MM.1S (cell line): ENCODE data around the gene EGR2.

Experiments
- DNase-seq: peaks from one replicate; pipeline ENCODE4 v3.0.0-alpha.2; 2015
- H2AFZ ChIP-seq: fragments of 300-600 bp; sonication (generic); 2 replicates; pipeline ENCODE4 v1.6.0; 2016; ENCODE audit warnings: antibody characterized with exemption, low read length
- H3F3A ChIP-seq: fragments of 300-600 bp; sonication (generic); 2 replicates; pipeline ENCODE4 v1.6.1; 2016; ENCODE audit warnings: mild to moderate bottlenecking, antibody characterized with exemption, low read length, moderate library complexity, mixed read lengths; ENCODE audit not compliant: insufficient read depth
- H3K27ac ChIP-seq: fragments of 300-600 bp; sonication (generic); 2 replicates; pipeline ENCODE4 v1.5.1; 2016; ENCODE audit warnings: mild to moderate bottlenecking, low read length
- H3K27me3 ChIP-seq: fragments of 300-600 bp; sonication (generic); replicated peaks from 2 replicates; pipeline ENCODE4 v1.6.0; 2016; ENCODE audit warnings: low read length; ENCODE audit not compliant: insufficient read depth
- H3K36me3 ChIP-seq: fragments of 300-600 bp; sonication (generic); replicated peaks from 2 replicates; pipeline ENCODE4 v1.6.1; 2016; ENCODE audit warnings: mild to moderate bottlenecking, low read length, mixed read lengths; ENCODE audit not compliant: insufficient read depth
- H3K4me1 ChIP-seq: fragments of 300-600 bp; sonication (generic); 2 replicates; pipeline ENCODE4 v1.6.1; 2016; ENCODE audit warnings: low read length, mixed read lengths
- H3K4me2 ChIP-seq: fragments of 300-600 bp; sonication (generic); 2 replicates; pipeline ENCODE4 v1.6.0; 2016; ENCODE audit warnings: low read depth, low read length
- H3K4me3 ChIP-seq: fragments of 300-600 bp; sonication (generic); 2 replicates; pipeline ENCODE4 v1.5.1; 2016; ENCODE audit warnings: low read length, mixed read lengths
- H3K79me2 ChIP-seq: fragments of 300-600 bp; sonication (generic); 2 replicates; pipeline ENCODE4 v1.6.1; 2016; ENCODE audit warnings: mixed run types, low read length, mixed read lengths
- H3K9ac ChIP-seq: fragments of 300-600 bp; sonication (generic); 2 replicates; pipeline ENCODE4 v1.6.1; 2016; ENCODE audit warnings: low read length, mixed read lengths
- H3K9me2 ChIP-seq: fragments of 300-600 bp; sonication (generic); replicated peaks from 2 replicates; pipeline ENCODE4 v1.6.1; 2016; ENCODE audit warnings: mild to moderate bottlenecking, low read length, mixed read lengths; ENCODE audit not compliant: insufficient read depth
- H3K9me3 ChIP-seq: fragments of 300-600 bp; sonication (generic); replicated peaks from 2 replicates; pipeline ENCODE4 v1.6.1; 2016; ENCODE audit warnings: mild to moderate bottlenecking, low read length, mixed read lengths; ENCODE audit not compliant: insufficient read depth
- H4K20me1 ChIP-seq: fragments of 300-600 bp; sonication (generic); 2 replicates; pipeline ENCODE4 v1.6.1; 2016; ENCODE audit warnings: mild to moderate bottlenecking, low read length, moderate library complexity, mixed read lengths; ENCODE audit not compliant: insufficient read depth
- EZH2 ChIP-seq: fragments of 300-600 bp; sonication (generic); optimal IDR thresholded peaks from 2 replicates; pipeline ENCODE3; 2017; ENCODE audit warnings: low read depth, mild to moderate bottlenecking, antibody characterized with exemption, low read length, mixed read lengths
- EZH2phosphoT487 ChIP-seq: fragments of 300-600 bp; sonication (generic); IDR thresholded peaks from 2 replicates; pipeline ENCODE4 v1.6.1; 2018; ENCODE audit warnings: antibody characterized with exemption, low read length
- TF ChIP-seq, protein P1 (sequence below): fragments of 300-600 bp; sonication (generic); IDR thresholded peaks from 2 replicates; pipeline ENCODE4 v1.5.1; 2016; ENCODE audit warnings: antibody characterized with exemption, low read length, mixed read lengths

Gene EGR2

DNA sequence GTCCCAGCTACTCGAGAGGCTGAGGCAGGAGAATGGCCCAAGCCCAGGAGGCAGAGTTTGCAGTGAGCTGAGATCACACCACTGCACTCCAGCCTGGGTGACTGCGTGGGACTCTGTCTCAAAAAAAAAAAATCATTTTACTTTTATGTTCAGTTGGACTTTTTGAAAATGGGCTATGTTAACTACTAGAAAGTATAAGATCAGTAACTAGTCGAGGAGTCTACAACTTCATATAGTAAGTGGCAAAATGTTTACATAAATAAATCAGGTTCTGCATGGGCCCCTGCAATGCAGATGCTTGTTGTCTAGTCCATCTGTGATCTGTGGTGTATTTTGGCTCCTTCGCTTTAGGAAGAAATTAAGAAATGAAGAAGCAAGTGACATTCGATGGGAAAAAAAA lies 23.9 kb downstream of the EGR2 start:
- no peaks in the 10 kb centered on the region for H3K9me3 ChIP-seq
- no peaks in the 10 kb centered on the region for H3K27me3 ChIP-seq
- no peaks in the 10 kb centered on the region for H4K20me1 ChIP-seq
- no peak overlapping the region for H3K27ac ChIP-seq
- no peaks in the 10 kb centered on the region for H3K4me1 ChIP-seq
- H2AFZ ChIP-seq = no peak overlapping the region
- H3K9me2 ChIP-seq = no peaks in the 10 kb centered on the region
- H3K36me3 ChIP-seq = no peaks in the 10 kb centered on the region
- TF ChIP-seq EZH2phosphoT487 (no peak), EZH2 (no peak)
- TF ChIP-seq, protein P1, sequence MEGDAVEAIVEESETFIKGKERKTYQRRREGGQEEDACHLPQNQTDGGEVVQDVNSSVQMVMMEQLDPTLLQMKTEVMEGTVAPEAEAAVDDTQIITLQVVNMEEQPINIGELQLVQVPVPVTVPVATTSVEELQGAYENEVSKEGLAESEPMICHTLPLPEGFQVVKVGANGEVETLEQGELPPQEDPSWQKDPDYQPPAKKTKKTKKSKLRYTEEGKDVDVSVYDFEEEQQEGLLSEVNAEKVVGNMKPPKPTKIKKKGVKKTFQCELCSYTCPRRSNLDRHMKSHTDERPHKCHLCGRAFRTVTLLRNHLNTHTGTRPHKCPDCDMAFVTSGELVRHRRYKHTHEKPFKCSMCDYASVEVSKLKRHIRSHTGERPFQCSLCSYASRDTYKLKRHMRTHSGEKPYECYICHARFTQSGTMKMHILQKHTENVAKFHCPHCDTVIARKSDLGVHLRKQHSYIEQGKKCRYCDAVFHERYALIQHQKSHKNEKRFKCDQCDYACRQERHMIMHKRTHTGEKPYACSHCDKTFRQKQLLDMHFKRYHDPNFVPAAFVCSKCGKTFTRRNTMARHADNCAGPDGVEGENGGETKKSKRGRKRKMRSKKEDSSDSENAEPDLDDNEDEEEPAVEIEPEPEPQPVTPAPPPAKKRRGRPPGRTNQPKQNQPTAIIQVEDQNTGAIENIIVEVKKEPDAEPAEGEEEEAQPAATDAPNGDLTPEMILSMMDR = no peak
- DNase-seq = no peak
- H3K9ac ChIP-seq = no peak overlapping the region
- no peak overlapping the region for H3K4me2 ChIP-seq
- no peak overlapping the region for H3K4me3 ChIP-seq
- no peaks in the 10 kb centered on the region for H3F3A ChIP-seq
- H3K79me2 ChIP-seq = no peaks in the 10 kb centered on the region

DNA sequence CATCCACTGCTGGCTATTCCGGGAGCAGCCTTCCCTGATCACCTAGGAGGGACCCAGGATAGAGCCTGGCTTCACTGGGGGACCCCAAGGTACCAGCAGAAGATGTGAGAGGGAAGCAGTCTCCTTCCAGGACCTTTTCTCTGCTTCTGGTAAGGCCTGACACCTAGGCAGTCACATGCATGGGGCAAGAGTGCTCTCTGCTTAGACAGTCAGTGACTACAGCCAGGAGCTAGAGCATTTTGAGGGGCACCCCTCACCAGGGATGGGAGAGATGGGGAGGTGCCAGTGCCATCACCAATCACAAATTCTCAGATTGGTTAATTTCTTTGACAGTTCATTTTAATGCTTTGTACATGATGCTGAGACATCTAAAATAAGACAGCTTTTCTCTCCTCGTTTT lies 25.6 kb downstream of the EGR2 start:
- Histone ChIP-seq H2AFZ (no peak overlapping the region), H3K36me3 (no peaks in the 10 kb centered on the region), H4K20me1 (no peaks in the 10 kb centered on the region), H3K79me2 (no peaks in the 10 kb centered on the region), H3K4me1 (no peaks in the 10 kb centered on the region), H3K27me3 (no peaks in the 10 kb centered on the region), H3K4me3 (no peak overlapping the region), H3K9me3 (no peaks in the 10 kb centered on the region), H3K9me2 (no peaks in the 10 kb centered on the region), H3K27ac (no peak overlapping the region), H3K4me2 (no peak overlapping the region), H3F3A (no peaks in the 10 kb centered on the region), H3K9ac (no peak overlapping the region)
- TF ChIP-seq, protein P1 = no peak
- no peak for TF ChIP-seq EZH2
- TF ChIP-seq EZH2phosphoT487 = no peak
- no peak for DNase-seq

DNA sequence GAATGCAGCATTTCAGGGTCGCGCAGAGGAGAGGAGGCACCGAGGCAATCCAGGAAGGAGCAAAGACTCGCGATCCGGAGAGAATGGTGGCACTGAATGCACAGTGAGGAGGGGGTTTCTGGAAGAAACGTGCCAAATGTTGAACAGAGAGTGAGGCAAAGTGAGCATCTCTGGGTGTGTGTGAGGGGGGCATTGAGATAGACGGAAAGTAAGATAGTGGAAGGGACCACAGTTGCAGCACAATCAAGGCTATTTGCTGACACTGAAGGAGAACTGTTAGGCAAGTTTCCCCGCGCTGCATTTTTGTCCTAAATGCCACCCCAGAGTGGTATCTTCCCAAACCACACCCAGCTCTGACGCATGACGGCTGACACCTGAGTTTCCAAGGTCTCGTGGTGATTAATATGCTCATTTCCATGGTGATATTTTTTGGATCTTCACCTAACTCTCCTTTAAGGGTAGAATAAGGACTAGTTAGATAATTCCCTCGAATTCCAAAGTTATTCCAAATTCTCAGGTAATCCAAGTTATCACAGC lies 26.1 kb downstream of the EGR2 start:
- H3F3A ChIP-seq = no peaks in the 10 kb centered on the region
- H3K27ac ChIP-seq = no peak overlapping the region
- no peaks in the 10 kb centered on the region for H3K27me3 ChIP-seq
- H3K9ac ChIP-seq = no peak overlapping the region
- H3K4me1 ChIP-seq = no peaks in the 10 kb centered on the region
- DNase-seq = no peak
- TF ChIP-seq, protein P1 = no peak
- TF ChIP-seq EZH2phosphoT487 (no peak), EZH2 (no peak)
- H3K36me3 ChIP-seq = no peaks in the 10 kb centered on the region
- H3K79me2 ChIP-seq = no peaks in the 10 kb centered on the region
- no peak overlapping the region for H2AFZ ChIP-seq
- no peak overlapping the region for H3K4me2 ChIP-seq
- H3K4me3 ChIP-seq = no peak overlapping the region
- H3K9me3 ChIP-seq = no peaks in the 10 kb centered on the region
- no peaks in the 10 kb centered on the region for H4K20me1 ChIP-seq
- H3K9me2 ChIP-seq = no peaks in the 10 kb centered on the region
